OCI-LY3 (cell line): ENCODE results near the gene RANBP10.
"Not testable (repeated sequence)": the region's sequence is repeated elsewhere in the genome, so short reads cannot be mapped to it uniquely, and the experiment has no call there.

ENCODE experiments used
- H2AFZ ChIP-seq: fragments of 200-600, 300-600 bp; shearing (Covaris generic); 2 replicates; pipeline ENCODE4 v1.6.0; 2014; ENCODE audit warnings: antibody characterized with exemption, low read depth, low read length
- H3K27ac ChIP-seq: fragments of 200-600, 300-600 bp; sonication (generic); 2 replicates; pipeline ENCODE4 v1.5.1; 2014; ENCODE audit warnings: mild to moderate bottlenecking, low read length, moderate library complexity, mixed read lengths
- H3K27me3 ChIP-seq: fragments of 200-600, 300-600 bp; sonication (generic); 2 replicates; pipeline ENCODE4 v1.6.1; 2014; ENCODE audit warnings: low read depth, low read length, mixed read lengths
- H3K36me3 ChIP-seq: fragments of 200-600, 300-600 bp; sonication (generic); replicated peaks from 2 replicates; pipeline ENCODE3; 2014; ENCODE audit warnings: low read depth, low read length, mixed read lengths
- H3K4me1 ChIP-seq: fragments of 300-600, 200-600 bp; sonication (generic); 2 replicates; pipeline ENCODE4 v1.6.1; 2014; ENCODE audit warnings: low read length, mixed read lengths
- H3K4me2 ChIP-seq: fragments of 200-600, 300-600 bp; sonication (generic); 2 replicates; pipeline ENCODE4 v1.6.1; 2014; ENCODE audit warnings: low read length, mixed read lengths
- H3K4me3 ChIP-seq: fragments of 300-600, 200-600 bp; sonication (generic); 2 replicates; pipeline ENCODE4 v1.5.1; 2014; ENCODE audit warnings: antibody characterized with exemption, mild to moderate bottlenecking, low read length, moderate library complexity
- H3K79me2 ChIP-seq: fragments of 300-600, 200-600 bp; shearing (Covaris generic); 2 replicates; pipeline ENCODE4 v1.6.1; 2014; ENCODE audit warnings: mild to moderate bottlenecking, low read length, mixed read lengths
- H3K9ac ChIP-seq: fragments of 300-600, 200-600 bp; shearing (Covaris generic); 2 replicates; pipeline ENCODE4 v1.6.0; 2014; ENCODE audit warnings: mild to moderate bottlenecking, low read length, moderate library complexity
- H3K9me3 ChIP-seq: fragments of 200-600, 300-600 bp; shearing (Covaris generic); 2 replicates; pipeline ENCODE4 v1.6.1; 2014; ENCODE audit warnings: low read length, mixed read lengths; ENCODE audit not compliant: insufficient read depth
- H4K20me1 ChIP-seq: fragments of 200-600, 300-600 bp; sonication (generic); 2 replicates; pipeline ENCODE4 v1.6.1; 2016; ENCODE audit warnings: low read length, mixed read lengths; ENCODE audit not compliant: insufficient read depth
- CTCF ChIP-seq: fragments of 200-600, 300-600 bp; sonication (generic); IDR thresholded peaks from 2 replicates; pipeline ENCODE4 v1.5.1; 2014; ENCODE audit warnings: antibody characterized with exemption, low read length, low read depth
- EZH2phosphoT487 ChIP-seq: fragments of 200-600 bp; shearing (Covaris generic); IDR thresholded peaks from 2 replicates; pipeline ENCODE4 v1.6.1; 2018; ENCODE audit warnings: antibody characterized with exemption, mixed run types, low read depth

The RANBP10 gene

GRCh38 chr16:67752641-67753040 is 53.7 kb downstream of the RANBP10 start:
- peaks cover 16% of the 10 kb centered on the region; the same call in 1 of the 2 replicates for H4K20me1 ChIP-seq
- H3K4me1 ChIP-seq = no peaks in the 10 kb centered on the region
- no peaks in the 10 kb centered on the region for H3K36me3 ChIP-seq
- H3K27ac ChIP-seq = no peak overlapping the region
- no peaks in the 10 kb centered on the region for H3K79me2 ChIP-seq
- no peaks in the 10 kb centered on the region for H3K9me3 ChIP-seq
- H2AFZ ChIP-seq = no peak overlapping the region
- H3K9ac ChIP-seq = no peak overlapping the region
- no peak overlapping the region for H3K4me3 ChIP-seq
- no peaks in the 10 kb centered on the region for H3K27me3 ChIP-seq
- H3K4me2 ChIP-seq = no peak overlapping the region
- TF ChIP-seq EZH2phosphoT487 = no peak
- TF ChIP-seq CTCF = no peak

GRCh38 chr16:67751331-67751730 is 55.0 kb downstream of the RANBP10 start:
- not testable (repeated sequence) for H3K9me3 ChIP-seq, H3K79me2 ChIP-seq, H3K36me3 ChIP-seq, H3K4me2 ChIP-seq, H3K4me3 ChIP-seq, H3K27me3 ChIP-seq, H3K4me1 ChIP-seq, H3K27ac ChIP-seq, H3K9ac ChIP-seq, H2AFZ ChIP-seq
- peaks cover 16% of the 10 kb centered on the region; the same call in 1 of the 2 replicates for H4K20me1 ChIP-seq

GRCh38 chr16:67750466-67750865 is 55.9 kb downstream of the RANBP10 start:
- TF ChIP-seq CTCF = no peak
- no peak for TF ChIP-seq EZH2phosphoT487
- Histone ChIP-seq H2AFZ (no peak overlapping the region), H3K27me3 (no peaks in the 10 kb centered on the region), H3K4me1 (no peaks in the 10 kb centered on the region), H3K36me3 (no peaks in the 10 kb centered on the region), H4K20me1 (peaks cover 16% of the 10 kb centered on the region; the same call in 1 of the 2 replicates), H3K9ac (no peak overlapping the region), H3K79me2 (no peaks in the 10 kb centered on the region), H3K27ac (no peak overlapping the region), H3K4me3 (no peak overlapping the region), H3K9me3 (no peaks in the 10 kb centered on the region), H3K4me2 (no peak overlapping the region)

- no peak overlapping the region for H3K27ac ChIP-seq
- H3K9ac ChIP-seq = no peak overlapping the region
- H3K36me3 ChIP-seq = no peaks in the 10 kb centered on the region
- TF ChIP-seq EZH2phosphoT487 (no peak), CTCF (no peak)
- no peak overlapping the region for H3K4me2 ChIP-seq
- peaks cover 13% of the 10 kb centered on the region; the same call in 1 of the 2 replicates for H4K20me1 ChIP-seq
- no peak overlapping the region for H2AFZ ChIP-seq
- H3K9me3 ChIP-seq = no peaks in the 10 kb centered on the region
- no peaks in the 10 kb centered on the region for H3K79me2 ChIP-seq
- no peak overlapping the region for H3K4me3 ChIP-seq
- no peaks in the 10 kb centered on the region for H3K27me3 ChIP-seq
- no peaks in the 10 kb centered on the region for H3K4me1 ChIP-seq
These were observed 56.8 kb downstream of the RANBP10 start for GRCh38 chr16:67749436-67750078.
